A673 (cell line): ENCODE data around the gene TK2.

Source experiments
- EZH2 ChIP-seq: fragments of 200-600 bp; sonication (generic); IDR thresholded peaks from 2 replicates; pipeline ENCODE4 v1.6.1; 2017; ENCODE audit warnings: borderline replicate concordance, low read depth, mild to moderate bottlenecking, mixed read lengths, antibody characterized with exemption, low read length; ENCODE audit not compliant: poor library complexity, severe bottlenecking
- TF ChIP-seq, protein P1 (sequence below): fragments of 300-800, 200-600 bp; sonication (generic); conservative IDR thresholded peaks from 2 replicates; pipeline ENCODE4 v1.5.1; 2017; ENCODE audit warnings: low read depth, mild to moderate bottlenecking, antibody characterized with exemption, low read length, moderate library complexity, mixed read lengths

- TF ChIP-seq, protein P1, sequence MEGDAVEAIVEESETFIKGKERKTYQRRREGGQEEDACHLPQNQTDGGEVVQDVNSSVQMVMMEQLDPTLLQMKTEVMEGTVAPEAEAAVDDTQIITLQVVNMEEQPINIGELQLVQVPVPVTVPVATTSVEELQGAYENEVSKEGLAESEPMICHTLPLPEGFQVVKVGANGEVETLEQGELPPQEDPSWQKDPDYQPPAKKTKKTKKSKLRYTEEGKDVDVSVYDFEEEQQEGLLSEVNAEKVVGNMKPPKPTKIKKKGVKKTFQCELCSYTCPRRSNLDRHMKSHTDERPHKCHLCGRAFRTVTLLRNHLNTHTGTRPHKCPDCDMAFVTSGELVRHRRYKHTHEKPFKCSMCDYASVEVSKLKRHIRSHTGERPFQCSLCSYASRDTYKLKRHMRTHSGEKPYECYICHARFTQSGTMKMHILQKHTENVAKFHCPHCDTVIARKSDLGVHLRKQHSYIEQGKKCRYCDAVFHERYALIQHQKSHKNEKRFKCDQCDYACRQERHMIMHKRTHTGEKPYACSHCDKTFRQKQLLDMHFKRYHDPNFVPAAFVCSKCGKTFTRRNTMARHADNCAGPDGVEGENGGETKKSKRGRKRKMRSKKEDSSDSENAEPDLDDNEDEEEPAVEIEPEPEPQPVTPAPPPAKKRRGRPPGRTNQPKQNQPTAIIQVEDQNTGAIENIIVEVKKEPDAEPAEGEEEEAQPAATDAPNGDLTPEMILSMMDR: no peak
- no peak for TF ChIP-seq EZH2
Observed at GRCh38 chr16:66529475-66529874, 20.4 kb downstream of the TK2 start.
